HG02759 (cell line): ENCODE data around the gene TRIM36.
A peak's percentile ranks its signal among the peaks of the same experiment; 100 is the strongest.

Experiments used
- ATAC-seq: cut with Tn5 transposase; IDR thresholded peaks from one replicate; pipeline ENCODE4 v1.9.1; 2021; ENCODE audit warnings: mild to moderate bottlenecking, moderate library complexity; ENCODE audit not compliant: unreplicated experiment

TRIM36 gene

GRCh38 chr5:115168829-115169486, 750 bp downstream of the TRIM36 start:
- no peak for ATAC-seq

GRCh38 chr5:115166744-115167393, 2.8 kb downstream of the TRIM36 start:
- no peak for ATAC-seq

GRCh38 chr5:115165790-115166189, 3.9 kb downstream of the TRIM36 start:
- no peak for ATAC-seq

GRCh38 chr5:115160975-115161475, 8.7 kb downstream of the TRIM36 start:
- no peak for ATAC-seq

GRCh38 chr5:115151208-115151805, 18.4 kb downstream of the TRIM36 start:
- no peak for ATAC-seq

GRCh38 chr5:115150512-115150911, 19.2 kb downstream of the TRIM36 start:
- no peak for ATAC-seq

GRCh38 chr5:115147052-115147451, 22.7 kb downstream of the TRIM36 start:
- ATAC-seq = no peak

- no peak for ATAC-seq
Measured at GRCh38 chr5:115136294-115136693, 33.4 kb downstream of the TRIM36 start.

GRCh38 chr5:115132465-115132864, 37.2 kb downstream of the TRIM36 start:
- ATAC-seq = no peak

GRCh38 chr5:115126303-115126702, 43.4 kb downstream of the TRIM36 start:
- no peak for ATAC-seq

GRCh38 chr5:115124741-115125140, 45.0 kb downstream of the TRIM36 start:
- no peak for ATAC-seq

- no peak for ATAC-seq
Measured at GRCh38 chr5:115116001-115116400, 53.7 kb downstream of the TRIM36 start.

GRCh38 chr5:115109840-115110239, 59.9 kb downstream of the TRIM36 start:
- ATAC-seq = no peak

- no peak for ATAC-seq
Measured at GRCh38 chr5:115109356-115109755, 60.4 kb downstream of the TRIM36 start.

GRCh38 chr5:115100319-115100955, 69.3 kb downstream of the TRIM36 start:
- ATAC-seq = no peak

GRCh38 chr5:115098041-115098702, 71.5 kb downstream of the TRIM36 start:
- ATAC-seq = peak; percentile 81

- ATAC-seq = no peak
Measured at GRCh38 chr5:115097236-115097635, 72.5 kb downstream of the TRIM36 start.

- no peak for ATAC-seq
Measured at GRCh38 chr5:115096034-115096769, 73.5 kb downstream of the TRIM36 start.

- no peak for ATAC-seq
Measured at GRCh38 chr5:115087951-115088350, 81.8 kb downstream of the TRIM36 start.

- no peak for ATAC-seq
Measured at GRCh38 chr5:115086473-115086872, 83.2 kb downstream of the TRIM36 start.
